HG02678 (cell line): ENCODE data around the gene GGT5.
"Not testable (repeated sequence)": the region's sequence is repeated elsewhere in the genome, so short reads cannot be mapped to it uniquely, and the experiment has no call there.

Experiments used
- ATAC-seq: cut with Tn5 transposase; IDR thresholded peaks from one replicate; pipeline ENCODE4 v1.9.1; 2021; ENCODE audit warnings: mild to moderate bottlenecking, moderate library complexity; ENCODE audit not compliant: unreplicated experiment

The GGT5 gene, protein sequence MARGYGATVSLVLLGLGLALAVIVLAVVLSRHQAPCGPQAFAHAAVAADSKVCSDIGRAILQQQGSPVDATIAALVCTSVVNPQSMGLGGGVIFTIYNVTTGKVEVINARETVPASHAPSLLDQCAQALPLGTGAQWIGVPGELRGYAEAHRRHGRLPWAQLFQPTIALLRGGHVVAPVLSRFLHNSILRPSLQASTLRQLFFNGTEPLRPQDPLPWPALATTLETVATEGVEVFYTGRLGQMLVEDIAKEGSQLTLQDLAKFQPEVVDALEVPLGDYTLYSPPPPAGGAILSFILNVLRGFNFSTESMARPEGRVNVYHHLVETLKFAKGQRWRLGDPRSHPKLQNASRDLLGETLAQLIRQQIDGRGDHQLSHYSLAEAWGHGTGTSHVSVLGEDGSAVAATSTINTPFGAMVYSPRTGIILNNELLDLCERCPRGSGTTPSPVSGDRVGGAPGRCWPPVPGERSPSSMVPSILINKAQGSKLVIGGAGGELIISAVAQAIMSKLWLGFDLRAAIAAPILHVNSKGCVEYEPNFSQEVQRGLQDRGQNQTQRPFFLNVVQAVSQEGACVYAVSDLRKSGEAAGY

DNA sequence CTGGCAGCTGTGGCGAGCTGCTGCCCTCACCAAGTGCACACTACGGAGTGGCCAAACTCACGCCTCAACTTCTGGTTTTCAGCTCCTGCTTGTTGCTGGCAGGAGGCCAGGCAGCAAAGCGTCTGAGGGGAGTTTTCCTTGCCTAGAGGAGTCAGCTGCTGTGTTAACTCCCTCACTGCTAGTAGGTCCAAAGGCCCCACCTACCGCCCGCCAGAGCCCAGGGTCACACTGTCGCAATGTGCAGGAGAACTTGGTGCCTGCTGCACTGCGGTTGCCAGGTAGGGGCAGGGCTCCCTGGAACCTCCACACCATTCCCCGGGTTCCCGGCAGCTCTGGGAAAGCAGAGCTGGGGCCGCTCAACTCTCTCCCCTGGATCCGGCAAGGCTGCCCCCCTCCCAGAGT, at the start of gene GGT5:
GGT5 (minus strand) TSS at position 53 of the 402 bp plus-strand sequence. CDS start 357 bp downstream, outside the sequence.
- ATAC-seq, result not testable (repeated sequence)

DNA sequence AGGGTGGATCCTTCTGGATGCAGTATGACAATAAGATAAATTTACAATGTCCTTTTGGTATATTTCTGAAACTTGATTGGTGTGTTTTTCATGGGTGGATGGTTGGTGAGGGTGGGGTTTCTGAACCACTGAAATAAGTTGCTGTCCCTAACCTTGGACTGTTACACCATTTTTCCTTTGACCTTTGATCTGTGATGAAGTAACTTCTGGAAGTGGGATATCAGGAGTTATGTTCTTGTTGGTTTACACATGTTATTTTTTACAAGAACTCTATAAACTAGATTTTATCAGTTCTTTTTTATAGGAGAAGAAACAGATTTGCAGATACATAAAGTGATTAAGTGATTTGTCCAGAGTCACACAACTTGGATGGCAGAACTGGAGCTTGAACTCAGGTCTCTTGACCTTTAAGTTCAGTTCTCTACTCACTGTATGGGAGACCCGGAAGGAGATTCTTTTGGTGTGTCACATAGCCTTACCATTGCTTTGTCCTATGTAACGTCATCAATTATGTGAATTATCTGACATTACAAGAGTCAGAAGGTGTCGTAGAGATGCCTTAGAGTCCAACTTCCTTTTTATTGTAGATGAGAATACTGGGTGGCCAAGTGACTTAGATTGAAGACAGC, 47.4 kb upstream of the GGT5 start:
- not testable (repeated sequence) for ATAC-seq

DNA sequence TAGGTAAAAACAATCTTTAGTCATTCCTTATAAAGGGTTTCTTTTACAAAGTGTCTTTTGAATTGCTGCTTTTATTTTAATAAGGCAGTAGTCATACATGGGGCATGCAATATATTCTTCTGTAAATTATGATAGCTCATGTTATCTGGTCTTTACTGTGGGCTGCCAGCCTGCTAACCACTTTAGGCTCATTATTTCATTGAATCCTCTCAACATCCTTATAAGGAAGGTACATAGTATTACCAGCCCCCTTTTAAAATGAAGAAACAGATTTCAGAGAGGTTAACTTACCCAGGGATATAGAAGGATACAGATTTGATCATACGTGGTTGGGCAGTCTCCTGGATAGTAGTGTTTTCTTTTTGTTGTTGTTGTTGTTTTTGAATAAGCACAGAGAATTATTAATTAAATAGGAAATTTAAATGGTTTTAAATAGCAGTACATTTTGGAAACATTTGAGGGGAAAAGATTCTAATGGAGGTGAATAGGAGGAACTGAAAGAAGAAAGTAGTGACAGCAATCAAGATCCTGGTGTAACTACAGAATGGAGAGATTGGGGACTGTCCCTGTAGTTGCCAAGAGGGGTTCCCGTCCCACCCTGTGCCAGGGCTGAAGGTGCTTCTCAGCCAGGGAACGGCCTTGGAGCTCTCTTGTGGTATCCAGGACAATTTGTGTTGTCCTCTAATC, 46.8 kb upstream of the GGT5 start:
- no peak for ATAC-seq

DNA sequence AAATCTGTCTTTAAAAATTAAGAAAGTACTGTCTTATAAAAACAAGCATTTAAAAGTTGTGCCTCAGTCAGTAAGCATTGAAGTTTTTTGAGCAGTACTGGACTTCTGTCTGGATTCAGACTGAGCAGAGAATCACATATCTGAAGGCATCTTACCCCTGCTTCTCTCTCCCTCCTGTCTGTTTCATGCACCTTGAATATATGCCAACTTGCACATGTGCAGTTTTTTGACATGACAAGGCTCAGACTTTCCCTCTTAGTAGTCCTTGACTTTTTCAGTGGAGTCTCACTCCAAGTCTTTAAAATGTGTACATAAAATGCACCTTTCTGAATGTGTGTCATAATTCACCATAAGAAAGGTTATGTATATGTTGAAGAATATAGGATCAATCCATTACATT, 45.6 kb upstream of the GGT5 start:
- ATAC-seq, result no peak

DNA sequence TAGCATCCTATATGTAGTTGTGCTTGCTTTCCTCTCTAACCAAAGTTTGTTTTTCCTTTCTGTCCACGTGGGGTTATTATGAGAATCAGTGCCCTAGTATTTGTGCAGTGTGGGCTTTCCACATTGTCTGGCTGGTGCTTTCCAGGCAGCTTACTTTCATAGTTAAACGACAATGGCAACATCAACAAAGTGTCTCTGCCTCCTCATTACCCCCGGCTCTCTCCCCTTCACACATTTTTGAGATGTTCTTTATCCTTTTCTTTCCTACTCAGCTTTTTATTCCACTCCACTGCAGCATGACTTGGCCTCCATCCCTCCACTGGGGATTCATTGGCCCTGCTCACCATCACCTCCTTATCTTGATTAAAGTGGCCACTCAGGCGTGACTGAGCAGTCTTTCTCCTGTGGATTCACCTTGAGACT, 44.9 kb upstream of the GGT5 start:
- ATAC-seq, result no peak

DNA sequence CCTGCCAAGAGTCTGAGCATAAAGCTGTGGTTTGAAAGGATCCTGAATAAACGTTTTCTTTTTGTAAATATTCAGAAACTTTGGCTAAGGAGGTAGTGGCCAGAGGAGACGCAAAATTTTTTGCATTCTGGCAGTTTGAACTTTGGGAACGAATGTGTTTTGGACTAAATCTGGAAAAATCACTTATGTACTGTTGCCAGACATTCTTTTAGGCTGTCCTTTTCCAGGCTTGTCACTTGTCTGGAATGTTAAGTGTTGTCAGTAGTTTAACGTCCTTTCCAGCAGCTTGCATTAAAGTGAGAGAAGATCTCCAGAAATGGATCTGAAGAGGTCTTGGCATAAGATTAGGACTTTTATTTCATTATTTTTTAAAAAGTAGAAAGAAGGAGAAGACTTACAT, 44.2 kb upstream of the GGT5 start:
- ATAC-seq, result no peak

DNA sequence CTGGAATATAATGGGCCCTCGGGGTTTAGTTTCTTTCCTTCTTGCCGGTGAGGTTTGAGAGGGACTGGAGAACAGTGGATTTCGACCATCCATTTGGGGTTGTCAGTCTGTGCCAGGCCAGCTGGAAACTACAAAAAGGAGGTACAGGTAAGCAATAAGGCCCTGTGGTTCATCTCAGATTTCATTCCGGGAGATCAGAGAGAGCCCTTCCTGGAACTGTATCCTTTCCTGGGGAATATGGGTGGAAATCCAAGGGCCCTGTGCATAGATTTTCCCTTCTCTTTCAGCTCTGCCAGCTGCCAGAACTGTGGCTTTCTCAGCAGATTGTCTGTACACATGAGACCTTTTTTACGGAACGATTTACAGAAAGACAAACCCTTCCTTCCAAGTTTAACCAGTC, 42.9 kb upstream of the GGT5 start:
- not testable (repeated sequence) for ATAC-seq

DNA sequence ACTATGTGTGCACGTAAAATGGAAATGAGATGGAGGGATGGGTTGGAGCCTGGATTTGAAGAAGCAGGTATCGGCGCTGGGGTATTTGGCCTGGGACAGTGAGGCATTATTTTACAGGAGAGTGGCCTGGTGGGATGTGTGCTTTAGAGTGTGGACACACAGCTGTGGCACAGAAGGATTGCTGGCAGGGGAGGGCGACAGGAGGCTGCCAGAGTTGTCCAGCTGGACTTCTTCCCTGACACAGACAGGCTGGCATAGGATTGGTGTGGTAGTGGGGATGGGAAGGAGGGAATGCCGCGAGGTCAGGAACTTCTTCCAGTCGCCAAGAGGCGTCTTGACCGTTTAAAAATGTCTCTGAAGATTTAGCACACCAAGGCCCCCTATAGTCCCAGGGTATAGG, 42.3 kb upstream of the GGT5 start:
- ATAC-seq, result not testable (repeated sequence)

DNA sequence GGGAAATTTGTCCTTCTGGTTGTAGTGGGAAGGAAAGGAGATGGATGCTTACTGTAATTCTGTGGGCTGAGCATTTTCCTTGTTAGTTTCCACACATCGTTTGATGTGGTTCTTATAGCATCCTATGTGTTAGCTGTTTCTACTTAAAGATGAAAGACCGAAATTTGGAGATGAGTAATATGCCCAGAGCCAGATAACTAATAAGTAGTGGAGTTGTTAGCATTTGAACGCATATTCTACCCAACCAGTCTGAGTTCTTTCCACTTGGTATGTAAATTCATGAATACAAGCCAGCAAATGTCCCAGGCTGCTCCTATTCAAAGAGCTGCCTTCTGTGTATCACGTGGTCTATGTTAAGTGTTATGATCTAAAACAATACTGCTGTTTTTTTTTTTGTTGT, 40.4 kb upstream of the GGT5 start:
- ATAC-seq, result no peak

DNA sequence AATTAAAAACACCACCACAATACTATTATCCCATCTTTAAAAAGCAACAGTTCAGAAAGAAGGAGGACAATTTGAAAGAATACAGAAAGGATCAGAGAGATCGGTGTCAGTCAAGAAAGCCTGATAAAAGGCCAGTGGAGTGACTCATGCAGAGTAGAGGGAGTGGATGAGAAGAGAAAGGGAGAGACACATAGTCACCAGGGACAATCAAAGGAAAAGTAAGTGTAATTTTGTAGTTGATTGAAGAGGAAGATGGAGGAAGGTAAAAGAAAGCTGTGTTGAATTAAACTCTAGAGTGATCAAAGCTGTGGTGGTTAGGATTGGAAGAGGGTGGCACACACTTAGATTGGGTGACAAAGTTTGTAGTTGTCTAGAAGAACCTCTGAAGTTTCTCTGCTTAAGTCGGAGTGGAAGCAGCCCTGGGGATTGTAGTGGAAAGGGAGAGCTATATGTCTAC, 39.9 kb upstream of the GGT5 start:
- ATAC-seq, result no peak

DNA sequence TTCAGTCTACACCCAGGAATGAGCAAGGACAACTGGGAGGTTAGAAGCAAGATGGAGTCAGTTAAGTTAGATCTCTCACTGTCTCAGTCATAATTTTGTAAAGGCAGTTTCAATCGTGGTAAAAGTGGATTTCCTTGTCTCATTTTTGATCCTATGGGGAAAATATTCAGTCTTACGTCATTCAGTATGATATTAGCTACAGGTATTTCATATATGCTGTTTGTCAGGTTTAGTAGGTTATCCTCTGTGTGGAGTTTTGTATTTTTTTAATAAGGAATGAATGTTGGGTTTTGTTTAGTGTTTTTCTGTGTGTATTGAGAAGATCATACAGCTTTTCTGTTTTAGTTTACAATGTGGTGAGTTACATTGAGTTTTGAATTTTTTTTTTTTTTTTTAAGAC, 37.5 kb upstream of the GGT5 start:
- no peak for ATAC-seq

DNA sequence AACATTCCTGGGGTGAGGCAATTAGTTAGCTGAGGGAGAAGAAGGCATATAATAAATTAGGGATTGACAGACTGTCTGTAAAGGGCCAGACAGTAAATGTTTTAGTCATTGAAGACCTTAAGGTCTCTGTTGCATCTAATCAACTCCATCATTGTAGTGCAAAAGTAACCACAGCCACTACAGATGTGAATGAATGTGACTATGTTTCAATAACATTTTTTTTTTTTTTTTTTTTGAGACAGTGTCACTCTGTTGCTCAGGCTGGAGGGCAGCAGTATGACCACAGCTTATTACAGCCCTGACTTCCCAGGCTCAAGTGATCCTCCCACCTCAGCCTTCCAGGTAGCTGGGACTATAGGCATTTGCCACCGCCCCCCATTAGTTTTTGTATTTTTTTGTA, 35.5 kb upstream of the GGT5 start:
- not testable (repeated sequence) for ATAC-seq

DNA sequence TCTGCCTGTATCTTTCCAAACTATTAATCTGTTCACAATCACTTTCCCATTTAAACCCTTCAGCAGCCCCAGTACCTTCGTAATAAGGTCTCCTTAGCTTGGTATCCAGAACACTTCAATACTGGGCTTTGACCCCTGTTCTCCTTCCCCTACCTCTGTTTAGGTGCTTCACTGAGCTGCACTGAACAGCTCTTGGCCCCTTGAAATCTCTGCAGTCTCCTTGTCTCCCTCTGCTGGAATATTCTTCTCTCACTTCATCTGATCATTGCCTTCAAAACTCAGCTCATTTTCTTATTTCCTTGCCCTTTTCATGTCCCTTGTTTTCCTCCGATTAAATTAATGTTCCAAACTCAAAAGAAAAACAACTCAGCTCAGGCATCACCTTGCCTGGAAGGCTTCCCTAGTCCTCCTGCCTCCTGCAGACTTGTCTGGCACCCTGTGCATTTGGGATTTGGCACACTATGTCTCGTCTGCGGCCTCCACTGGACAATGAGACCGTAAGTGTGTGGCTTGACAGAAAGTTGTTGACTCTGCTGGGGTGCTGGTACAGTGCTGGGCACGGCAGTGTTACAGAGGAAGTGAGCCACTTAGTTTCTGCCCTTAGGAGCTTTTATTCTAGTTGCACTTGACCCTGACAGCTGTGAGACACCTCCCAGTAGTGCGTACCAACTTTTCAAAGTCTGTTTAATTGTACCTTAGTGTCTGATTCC, 30.0 kb upstream of the GGT5 start:
- not testable (repeated sequence) for ATAC-seq

DNA sequence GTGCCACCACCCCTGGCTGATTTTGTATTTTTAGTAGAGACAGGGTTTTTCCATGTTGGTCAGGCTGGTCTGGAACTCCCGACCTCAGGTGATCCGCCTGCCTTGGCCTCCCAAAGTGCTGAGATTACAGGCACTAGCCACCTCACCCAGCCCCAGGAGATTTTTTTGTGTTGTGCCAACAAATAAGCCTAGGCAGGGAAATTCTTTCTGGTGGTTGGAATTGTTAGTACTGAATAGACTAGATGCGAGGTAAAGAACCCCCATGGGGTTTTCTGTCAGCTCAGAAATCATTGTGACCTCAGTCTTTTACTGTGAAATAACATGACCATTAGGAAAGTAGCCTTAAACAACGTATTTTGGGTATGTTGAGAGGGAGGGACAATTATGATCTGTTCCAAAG, 29.0 kb upstream of the GGT5 start:
- not testable (repeated sequence) for ATAC-seq

DNA sequence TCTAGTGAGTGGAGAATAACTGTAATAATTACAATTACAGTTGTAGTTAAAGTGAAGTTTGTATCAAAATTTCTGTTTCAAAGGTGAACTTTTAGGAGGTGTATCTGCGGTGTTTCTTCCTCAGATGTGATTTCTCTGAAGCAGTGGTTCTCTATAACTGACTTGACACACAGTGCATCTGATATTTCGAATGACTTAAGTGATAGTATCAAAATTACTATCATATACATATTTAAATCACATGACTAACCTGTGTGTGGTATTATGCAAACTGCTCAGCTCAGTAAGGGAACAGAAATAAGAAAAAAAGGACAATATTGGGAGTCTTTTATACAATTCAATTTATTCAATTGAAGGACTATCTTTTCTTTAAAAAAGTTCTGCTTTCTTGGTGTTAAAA, 28.1 kb upstream of the GGT5 start:
- not testable (repeated sequence) for ATAC-seq

DNA sequence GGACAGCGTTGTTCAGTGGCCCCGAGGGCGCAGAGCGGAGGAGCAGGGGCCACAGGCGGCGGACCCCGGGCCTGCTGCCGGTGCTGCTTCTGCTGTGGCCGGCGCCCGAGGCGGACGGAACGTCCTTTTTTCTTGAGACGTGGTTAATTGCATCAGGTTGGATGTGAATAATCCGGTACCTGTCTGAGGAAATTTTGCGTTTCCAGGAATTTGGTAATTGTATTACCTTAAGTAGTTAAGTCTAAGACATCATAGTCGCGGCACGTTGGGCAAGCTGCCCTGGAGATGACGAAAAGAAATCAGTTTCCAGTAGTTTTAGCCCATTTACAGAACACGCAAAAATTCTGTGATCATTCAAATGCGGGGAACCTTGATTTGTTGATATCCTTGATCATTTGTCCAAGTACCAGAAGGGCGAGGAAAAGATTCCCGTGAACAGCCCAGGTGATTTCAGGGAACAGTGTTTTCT, 26.5 kb upstream of the GGT5 start:
- ATAC-seq, result no peak

DNA sequence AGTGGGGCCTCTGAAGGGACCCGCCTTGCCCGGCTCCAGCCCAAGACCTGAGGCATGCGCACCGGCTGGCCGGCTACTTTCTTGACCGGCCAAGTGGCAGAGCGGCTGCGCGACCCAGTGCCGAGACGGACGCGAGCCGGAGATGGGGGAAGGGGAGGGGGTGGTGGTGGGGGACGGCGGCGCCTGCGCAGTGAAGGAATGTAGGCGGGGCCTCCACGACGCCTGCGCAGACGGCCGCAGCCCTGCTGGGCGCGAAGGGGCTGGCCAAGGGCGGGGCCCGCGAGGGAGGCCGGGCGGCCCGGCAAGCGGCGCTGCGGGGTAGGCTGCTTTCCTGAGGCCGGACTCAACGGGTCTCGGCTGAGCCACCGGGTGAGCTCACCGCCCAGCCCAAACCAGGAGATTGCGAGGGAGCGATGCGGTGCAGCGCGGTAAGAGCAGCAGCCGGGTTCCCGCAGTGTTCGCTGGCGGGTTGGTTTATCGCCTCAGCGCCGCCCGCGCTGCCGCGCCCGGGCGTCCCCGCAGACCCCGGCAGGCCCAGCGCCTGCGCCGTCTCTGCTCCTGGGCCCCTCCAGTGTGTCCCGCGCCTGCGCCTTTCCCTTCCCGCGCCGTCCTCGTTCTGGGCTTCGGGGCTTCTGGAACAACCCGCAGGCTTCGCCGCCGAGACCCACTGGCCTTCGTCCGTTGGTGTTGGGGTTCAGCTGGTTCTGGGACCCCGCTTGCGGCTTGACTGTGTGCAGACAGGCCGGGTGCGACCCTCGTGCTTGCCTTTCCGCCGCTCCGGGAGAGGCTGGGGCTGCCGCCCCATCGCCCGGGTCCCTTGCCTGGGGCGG, 25.9 kb upstream of the GGT5 start, which contains the start of gene SPECC1L:
SPECC1L (plus strand) TSS at position 276 of the 830 bp plus-strand sequence. CDS start 31,401 bp downstream, outside the sequence.
- ATAC-seq, result peak; percentile 90

DNA sequence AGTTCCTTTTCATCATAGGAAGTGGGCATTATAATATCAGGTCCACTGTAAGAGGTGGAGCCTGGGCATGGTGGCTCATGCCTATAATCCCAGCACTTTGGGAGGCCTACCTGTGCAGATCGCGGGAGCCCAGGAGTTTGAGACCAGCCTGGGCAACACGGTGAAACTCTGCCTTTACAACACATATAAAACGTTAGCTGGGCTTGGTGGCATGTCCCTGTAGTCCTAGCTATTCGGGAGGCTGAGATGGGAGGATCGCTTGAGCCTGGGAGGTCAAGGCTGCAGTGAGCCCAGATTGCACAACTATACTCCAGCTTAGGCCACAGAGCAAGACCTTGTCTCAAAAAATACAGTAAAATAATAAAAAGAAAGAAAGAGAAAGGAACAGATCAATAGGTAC, 21.6 kb upstream of the GGT5 start:
- ATAC-seq, result not testable (repeated sequence)

DNA sequence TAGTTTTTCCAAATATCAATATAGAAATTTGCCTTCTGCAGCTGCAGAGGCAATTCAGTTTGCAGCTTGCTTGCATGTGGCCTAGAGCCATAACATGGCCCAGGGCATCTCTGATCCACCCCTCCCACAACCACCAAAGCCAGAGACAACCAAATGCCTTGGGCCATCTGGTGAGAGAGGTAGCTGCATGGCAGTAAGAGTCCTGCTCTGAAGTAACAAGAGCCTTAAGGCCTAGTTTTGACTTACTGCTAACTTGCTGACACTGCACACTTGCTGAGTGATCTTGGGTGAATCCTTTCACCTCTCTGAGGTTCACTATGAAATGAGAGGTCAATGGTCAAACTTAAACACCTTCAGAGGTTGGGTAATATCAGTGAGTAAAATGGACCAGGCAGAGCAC, 20.9 kb upstream of the GGT5 start:
- no peak for ATAC-seq
